ENCODE measurements around the gene INPP5B. TPM values are rescaled to one million over a fixed set of nuclear protein-coding genes. Genes with fewer than 3 reads are reported as not detected.
"Not testable (repeated sequence)": the region's sequence is repeated elsewhere in the genome, so short reads cannot be mapped to it uniquely, and the experiment has no call there.

INPP5B gene
- total RNA-seq, 2 donors from 2014 or later = 44.2 to 44.5 TPM

- no peaks in the 10 kb centered on the region for H3K9me3 ChIP-seq
- TF ChIP-seq, protein P1, sequence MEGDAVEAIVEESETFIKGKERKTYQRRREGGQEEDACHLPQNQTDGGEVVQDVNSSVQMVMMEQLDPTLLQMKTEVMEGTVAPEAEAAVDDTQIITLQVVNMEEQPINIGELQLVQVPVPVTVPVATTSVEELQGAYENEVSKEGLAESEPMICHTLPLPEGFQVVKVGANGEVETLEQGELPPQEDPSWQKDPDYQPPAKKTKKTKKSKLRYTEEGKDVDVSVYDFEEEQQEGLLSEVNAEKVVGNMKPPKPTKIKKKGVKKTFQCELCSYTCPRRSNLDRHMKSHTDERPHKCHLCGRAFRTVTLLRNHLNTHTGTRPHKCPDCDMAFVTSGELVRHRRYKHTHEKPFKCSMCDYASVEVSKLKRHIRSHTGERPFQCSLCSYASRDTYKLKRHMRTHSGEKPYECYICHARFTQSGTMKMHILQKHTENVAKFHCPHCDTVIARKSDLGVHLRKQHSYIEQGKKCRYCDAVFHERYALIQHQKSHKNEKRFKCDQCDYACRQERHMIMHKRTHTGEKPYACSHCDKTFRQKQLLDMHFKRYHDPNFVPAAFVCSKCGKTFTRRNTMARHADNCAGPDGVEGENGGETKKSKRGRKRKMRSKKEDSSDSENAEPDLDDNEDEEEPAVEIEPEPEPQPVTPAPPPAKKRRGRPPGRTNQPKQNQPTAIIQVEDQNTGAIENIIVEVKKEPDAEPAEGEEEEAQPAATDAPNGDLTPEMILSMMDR (IDR thresholded peaks at IDR 0.05) = no peak
- H3K4me3 ChIP-seq = no peak overlapping the region
- H3K27me3 ChIP-seq (replicated peaks; ENCODE audit: insufficient read depth) = no peaks in the 10 kb centered on the region
- peaks cover 10 to 35% of the 10 kb centered on the region in 2 donors for H3K4me1 ChIP-seq (ENCODE audit: control insufficient read depth in 1 of 2, low read depth in 2 of 2)
- no peak for ATAC-seq (ENCODE audit: insufficient number of reproducible peaks, low FRiP score, low read depth)
- no peak for DNase-seq (ENCODE audit: low spot score)
- no peaks in the 10 kb centered on the region for H3K36me3 ChIP-seq
- H3K27ac ChIP-seq = peak overlapping the region; percentile 37 to 67
Measured at GRCh38 chr1:37905727-37906126, 41.1 kb downstream of the INPP5B start.

DNA sequence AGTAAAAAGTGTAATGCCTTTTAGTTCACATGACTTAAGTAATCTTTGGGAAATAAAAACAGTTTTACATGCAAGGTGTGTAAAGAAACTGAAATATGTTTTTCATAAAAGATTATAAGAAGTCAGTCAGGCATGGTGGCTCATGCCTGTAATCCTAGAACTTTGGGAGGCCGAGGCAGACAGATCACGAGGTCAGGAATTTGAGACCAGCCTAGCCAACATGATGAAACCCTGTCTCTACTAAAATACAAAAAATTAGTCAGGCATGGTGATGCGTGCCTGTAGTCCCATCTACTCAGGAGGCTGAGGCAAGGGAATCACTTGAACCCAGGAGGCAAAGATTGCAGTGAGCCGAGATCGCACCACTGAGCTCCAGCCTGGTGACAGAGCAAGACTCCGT lies 42.9 kb downstream of the INPP5B start:
- not testable (repeated sequence) for ATAC-seq (ENCODE audit: insufficient number of reproducible peaks, low FRiP score, low read depth); H3K27me3 ChIP-seq (replicated peaks; ENCODE audit: insufficient read depth); H3K9me3 ChIP-seq; H3K4me3 ChIP-seq; DNase-seq (ENCODE audit: low spot score); H3K27ac ChIP-seq; H3K36me3 ChIP-seq
- H3K4me1 ChIP-seq (ENCODE audit: control insufficient read depth in 1 of 2, low read depth in 2 of 2) = peaks cover 10 to 35% of the 10 kb centered on the region in 2 donors

GRCh38 chr1:37902983-37903382 lies 43.9 kb downstream of the INPP5B start:
- Histone ChIP-seq H3K9me3 (no peaks in the 10 kb centered on the region), H3K4me3 (no peak overlapping the region), H3K27ac (no peak overlapping the region), H3K4me1 (ENCODE audit: control insufficient read depth in 1 of 2, low read depth in 2 of 2) (peaks cover 10 to 34% of the 10 kb centered on the region in 2 donors), H3K27me3 (replicated peaks; ENCODE audit: insufficient read depth) (no peaks in the 10 kb centered on the region), H3K36me3 (peaks cover 4% of the 10 kb centered on the region)
- ATAC-seq (ENCODE audit: insufficient number of reproducible peaks, low FRiP score, low read depth) (no peak), DNase-seq (ENCODE audit: low spot score) (no peak)
- TF ChIP-seq, protein P1 (IDR thresholded peaks at IDR 0.05) = no peak

DNA sequence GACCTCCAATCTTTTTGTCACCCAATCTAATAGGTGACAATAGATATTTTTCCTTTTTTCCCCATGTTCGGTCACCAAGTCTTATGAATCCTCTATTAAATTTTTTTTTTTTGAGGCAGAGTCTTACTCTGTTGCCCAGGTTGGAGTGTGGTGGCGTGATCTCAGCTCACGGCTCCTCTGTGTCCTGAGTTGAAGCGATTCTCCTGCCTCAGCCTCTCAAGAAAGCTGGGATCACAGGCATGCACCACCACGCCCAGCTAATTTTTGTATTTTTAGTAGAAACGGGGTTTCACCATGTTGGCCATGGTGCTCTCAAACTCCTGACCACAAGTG lies 45.0 kb downstream of the INPP5B start:
- no peak for ATAC-seq (ENCODE audit: insufficient number of reproducible peaks, low FRiP score, low read depth)
- TF ChIP-seq, protein P1 (IDR thresholded peaks at IDR 0.05) = no peak

GRCh38 chr1:37901191-37901892 lies 45.5 kb downstream of the INPP5B start:
- peaks cover 4% of the 10 kb centered on the region for H3K36me3 ChIP-seq
- no peak overlapping the region for H3K4me3 ChIP-seq
- DNase-seq (ENCODE audit: low spot score) (no peak), ATAC-seq (ENCODE audit: insufficient number of reproducible peaks, low FRiP score, low read depth) (no peak)
- TF ChIP-seq, protein P1 (IDR thresholded peaks at IDR 0.05) = no peak
- H3K9me3 ChIP-seq = no peaks in the 10 kb centered on the region
- no peaks in the 10 kb centered on the region for H3K27me3 ChIP-seq (replicated peaks; ENCODE audit: insufficient read depth)
- H3K4me1 ChIP-seq (ENCODE audit: control insufficient read depth in 1 of 2, low read depth in 2 of 2) = peaks cover 5 to 18% of the 10 kb centered on the region in 2 donors
- no peak overlapping the region for H3K27ac ChIP-seq

More for the DNA sequence above, 45.0 kb downstream of the INPP5B start:
- Histone ChIP-seq H3K36me3 (peaks cover 4% of the 10 kb centered on the region), H3K27ac (no peak overlapping the region), H3K4me1 (ENCODE audit: control insufficient read depth in 1 of 2, low read depth in 2 of 2) (peaks cover 5 to 23% of the 10 kb centered on the region in 2 donors), H3K9me3 (no peaks in the 10 kb centered on the region), H3K27me3 (replicated peaks; ENCODE audit: insufficient read depth) (no peaks in the 10 kb centered on the region), H3K4me3 (no peak overlapping the region)
- DNase-seq (ENCODE audit: low spot score) = no peak

- not testable (repeated sequence) for H3K36me3 ChIP-seq; H3K4me3 ChIP-seq; ATAC-seq (ENCODE audit: insufficient number of reproducible peaks, low FRiP score, low read depth); H3K4me1 ChIP-seq (ENCODE audit: control insufficient read depth in 1 of 2, low read depth in 2 of 2); DNase-seq (ENCODE audit: low spot score); H3K27ac ChIP-seq; H3K9me3 ChIP-seq; H3K27me3 ChIP-seq (replicated peaks; ENCODE audit: insufficient read depth)
Measured at GRCh38 chr1:37897563-37897962, 49.3 kb downstream of the INPP5B start.
